Body of pancreas (tissue), 4 donors: ENCODE measurements around the gene SLC25A30. TPM values are rescaled to one million over a fixed set of nuclear protein-coding genes. Genes with fewer than 3 reads are reported as not detected.

Experiments
- ATAC-seq: fragments of 150-250 bp; one replicate; pipeline ENCODE4 v1.9.1; 2016
- DNase-seq, 4 donors: peaks; one replicate each; pipeline ENCODE4 v3.0.0-alpha.2; 2019
- H3K27ac ChIP-seq, 4 donors: fragments of 200-600 bp; sonication (generic); 1 replicate in 3 of 4; 2 replicates in 1 of 4; pipeline versions ENCODE4 v1.5.1 to v1.6.1; 2016 to 2019; ENCODE audit warnings: mild to moderate bottlenecking in 1 of 4, mixed read lengths in 1 of 4, moderate library complexity in 1 of 4
- H3K27me3 ChIP-seq, 2 donors: fragments of 200-600 bp; sonication (generic); one replicate each; pipeline ENCODE4 v1.6.0; 2016; ENCODE audit warnings: mild to moderate bottlenecking in 1 of 2
- H3K36me3 ChIP-seq, 2 donors: fragments of 200-600 bp; sonication (generic); replicated peaks in 1 of 2; 2 replicates each; pipeline ENCODE4 v1.5.1; 2016; ENCODE audit warnings: low read depth in 2 of 2; ENCODE audit not compliant: insufficient read depth in 1 of 2
- H3K4me1 ChIP-seq: fragments of 200-600 bp; sonication (generic); one replicate; pipeline ENCODE4 v1.6.0; 2016
- H3K4me3 ChIP-seq, 2 donors: fragments of 200-600 bp; sonication (generic); 1 replicate in 1 of 2; 2 replicates in 1 of 2; pipeline ENCODE4 v1.5.1; 2016 to 2019
- H3K9me3 ChIP-seq, 3 donors: fragments of 200-600 bp; sonication (generic); 1 replicate in 2 of 3; 2 replicates in 1 of 3; pipeline ENCODE4 v1.5.1; 2016
- CTCF ChIP-seq, 7 experiments: fragments of 450-650 bp in 4 of 7; fragments of 200-600 bp in 3 of 7; sonication (generic) in 3 of 7; IDR thresholded peaks; one replicate each; pipeline ENCODE4 v1.5.1; 2016 to 2019; ENCODE audit warnings: antibody characterized with exemption in 7 of 7
- POLR2A ChIP-seq, 3 donors: fragments of 450-650 bp; IDR thresholded peaks; one replicate each; pipeline ENCODE4 v1.6.1; 2016; ENCODE audit warnings: antibody characterized with exemption in 3 of 3, mild to moderate bottlenecking in 2 of 3
- WGBS, 2 donors: methylation state at CpG; one replicate each; pipeline ENCODE4 v1.1.5; 2017; 5-methylcytosine and 5-hydroxymethylcytosine counted together
- intact Hi-C: fragments of 100-400 bp; cut with DNase I; formaldehyde crosslinking; loops from one replicate; pipeline ENCODE4 v1.15.1; 2023
- total RNA-seq, 2 donors: library from RNA; depleted of rRNA; stranded (reverse); fragments of >200 nt; gene quantifications; one replicate each; pipeline ENCODE4 v1.1.0, GENCODE V29; 2016

Gene SLC25A30
- total RNA-seq, 2 donors from 2014 or later: 7.3 to 10.1 TPM

GRCh38 chr13:45456196-45456972 lies 38.2 kb upstream of the SLC25A30 start:
- H3K36me3 ChIP-seq: no peaks in the 10 kb centered on the region
- TF ChIP-seq POLR2A (IDR thresholded peaks at IDR 0.05): no peak
- no peak for TF ChIP-seq CTCF (IDR thresholded peaks at IDR 0.05)
- 80 to 84% methylated on average over 2 of the region's 2 CpGs for WGBS, 2 donors
- DNase-seq: no peak
- ATAC-seq: no peak
- H3K27me3 ChIP-seq: no peaks in the 10 kb centered on the region
- H3K9me3 ChIP-seq: no peaks in the 10 kb centered on the region
- intact Hi-C loops: no loop called here
- no peaks in the 10 kb centered on the region for H3K4me1 ChIP-seq
- no peak overlapping the region for H3K27ac ChIP-seq
- H3K4me3 ChIP-seq: no peak overlapping the region

GRCh38 chr13:45454204-45454603 lies 36.0 kb upstream of the SLC25A30 start:
- H3K36me3 ChIP-seq: no peaks in the 10 kb centered on the region
- peaks cover 8% of the 10 kb centered on the region for H3K4me1 ChIP-seq
- ATAC-seq (no peak), DNase-seq (no peak)
- 70 to 91% methylated on average over 7 of the region's 7 CpGs for WGBS, 2 donors
- no peak overlapping the region for H3K4me3 ChIP-seq
- no peak overlapping the region for H3K27ac ChIP-seq
- H3K27me3 ChIP-seq: no peaks in the 10 kb centered on the region
- H3K9me3 ChIP-seq: no peaks in the 10 kb centered on the region
- no peak for TF ChIP-seq POLR2A (IDR thresholded peaks at IDR 0.05)
- TF ChIP-seq CTCF (IDR thresholded peaks at IDR 0.05): no peak
- intact Hi-C loops: no loop called here

- no peaks in the 10 kb centered on the region for H3K36me3 ChIP-seq
- H3K4me3 ChIP-seq: no peak overlapping the region
- H3K27me3 ChIP-seq: no peaks in the 10 kb centered on the region
- H3K27ac ChIP-seq: no peak overlapping the region
- DNase-seq (no peak), ATAC-seq (no peak)
- H3K4me1 ChIP-seq: peaks cover 28% of the 10 kb centered on the region
- no peaks in the 10 kb centered on the region for H3K9me3 ChIP-seq
- WGBS, 2 donors: 90 to 93% methylated on average over 4 of the region's 4 CpGs
- intact Hi-C loops: no loop called here
- TF ChIP-seq CTCF (IDR thresholded peaks at IDR 0.05) (no peak), POLR2A (IDR thresholded peaks at IDR 0.05) (no peak)
Observed at GRCh38 chr13:45451282-45451681, 33.1 kb upstream of the SLC25A30 start.

- no peak for ATAC-seq
- H3K27ac ChIP-seq: no peak overlapping the region
Observed at GRCh38 chr13:45448965-45449559, 30.9 kb upstream of the SLC25A30 start.

More at GRCh38 chr13:45448965-45449559, 30.9 kb upstream of the SLC25A30 start:
- no peak for DNase-seq
- Histone ChIP-seq H3K36me3 (no peaks in the 10 kb centered on the region), H3K27me3 (no peaks in the 10 kb centered on the region), H3K4me1 (peaks cover 28% of the 10 kb centered on the region), H3K9me3 (no peaks in the 10 kb centered on the region), H3K4me3 (no peak overlapping the region)
- 90 to 95% methylated on average over 1 of the region's 1 CpG for WGBS, 2 donors
- no peak for TF ChIP-seq CTCF (IDR thresholded peaks at IDR 0.05)
- TF ChIP-seq POLR2A (IDR thresholded peaks at IDR 0.05): no peak
- intact Hi-C loops: no loop called here
